ENCODE measurements around the gene TTC38.

Gene TTC38

GRCh38 chr22:46335201-46336118 lies 67.7 kb downstream of the TTC38 start, which contains the start of gene TRMU:
Gene TRMU, plus strand, starts transcription at chr22:46335714. Its CDS starts 51 bp downstream, at chr22:46335765.
- peak; percentile 29 for DNase-seq (ENCODE audit: low read depth, low spot score)
- CTCF ChIA-PET: interaction anchor here (0.6 to 4.0 kb wide), 7 partner anchors 21 to 341 kb away, joined by 3 to 15 read pairs (median 8); no protein-coding TSS in a partner anchor
- H3K4me3 ChIP-seq (ENCODE audit: low read depth, low read length): peak within 1 kb of the TSS; percentile 90
- TF ChIP-seq CTCF (IDR thresholded peaks at IDR 0.05; ENCODE audit: insufficient read depth, low read length, missing control alignments): no peak
- POLR2A ChIA-PET: interaction anchor here (0.7 to 1.0 kb wide), 4 partner anchors 26 to 413 kb away, joined by 3 to 6 read pairs (median 4); partner anchors contain the start of genes CDPF1 and TTC38

- TF ChIP-seq CTCF (IDR thresholded peaks at IDR 0.05; ENCODE audit: insufficient read depth, low read length, missing control alignments): no peak
These were observed 68.6 kb downstream of the TTC38 start for GRCh38 chr22:46336119-46337078.

GRCh38 chr22:46337870-46338269 lies 70.1 kb downstream of the TTC38 start:
- POLR2A ChIA-PET: no interaction called here

More at GRCh38 chr22:46336119-46337078, 68.6 kb downstream of the TTC38 start:
- ChIA-PET POLR2A (interaction anchor here (0.7 to 1.0 kb wide), 3 partner anchors 27 to 86 kb away, joined by 3 to 6 read pairs (median 3); partner anchors contain the start of genes CDPF1 and TTC38), CTCF (interaction anchor here (1.2 to 4.0 kb wide), 8 partner anchors 20 to 342 kb away, joined by 3 to 15 read pairs (median 7); no protein-coding TSS in a partner anchor)
- no peak for DNase-seq (ENCODE audit: low read depth, low spot score)
- peak overlapping the region; percentile 90 for H3K4me3 ChIP-seq (ENCODE audit: low read depth, low read length)

GRCh38 chr22:46338636-46339035 lies 70.8 kb downstream of the TTC38 start:
- ChIA-PET POLR2A (no interaction called here), CTCF (interaction anchor here (1.2 to 2.5 kb wide), 2 partner anchors 204 to 216 kb away, joined by 3 to 10 read pairs; no protein-coding TSS in a partner anchor)
- DNase-seq (ENCODE audit: low read depth, low spot score): no peak
- no peak overlapping the region for H3K4me3 ChIP-seq (ENCODE audit: low read depth, low read length)
- TF ChIP-seq CTCF (IDR thresholded peaks at IDR 0.05; ENCODE audit: insufficient read depth, low read length, missing control alignments): no peak

More at GRCh38 chr22:46337870-46338269, 70.1 kb downstream of the TTC38 start:
- DNase-seq (ENCODE audit: low read depth, low spot score): no peak
- TF ChIP-seq CTCF (IDR thresholded peaks at IDR 0.05; ENCODE audit: insufficient read depth, low read length, missing control alignments): no peak
- H3K4me3 ChIP-seq (ENCODE audit: low read depth, low read length): no peak overlapping the region
- CTCF ChIA-PET: interaction anchor here (1.4 to 4.0 kb wide), 2 partner anchors 203 to 217 kb away, joined by 6 to 15 read pairs; no protein-coding TSS in a partner anchor

- POLR2A ChIA-PET: interaction anchor here (1.0 kb wide), 1 partner anchor 13 kb away, joined by 4 read pairs; no protein-coding TSS in a partner anchor
- no peak for DNase-seq (ENCODE audit: low read depth, low spot score)
- no peak overlapping the region for H3K4me3 ChIP-seq (ENCODE audit: low read depth, low read length)
- CTCF ChIA-PET: interaction anchor here (0.9 to 2.5 kb wide), 3 partner anchors 203 to 345 kb away, joined by 3 to 10 read pairs (median 4); no protein-coding TSS in a partner anchor
- no peak for TF ChIP-seq CTCF (IDR thresholded peaks at IDR 0.05; ENCODE audit: insufficient read depth, low read length, missing control alignments)
These were observed 72.1 kb downstream of the TTC38 start for GRCh38 chr22:46339956-46340355.

Measured in AG04449 (cell line).